ENCODE results near the gene TMEM91. TPM values are rescaled to one million over a fixed set of nuclear protein-coding genes. Genes with fewer than 3 reads are reported as not detected.

The TMEM91 gene
- total and polyA plus RNA-seq, 7 donors, result 0.46 to 47.1 (median 13.6) TPM

GRCh38 chr19:41328842-41329225, 47.5 kb upstream of the TMEM91 start:
- Histone ChIP-seq H3K27ac (peak overlapping the region in 3 of 4 donors; percentile 66 to 90 (median 87)), H3K4me3 (no peak overlapping the region), H3K36me3 (peaks cover 0 to 39% (median 16%) of the 10 kb centered on the region in 4 donors), H3K9me3 (no peaks in the 10 kb centered on the region), H3K4me1 (peaks cover 0 to 43% (median 34%) of the 10 kb centered on the region in 4 donors), H3K27me3 (no peaks in the 10 kb centered on the region)
- DNase-seq, result no peak
- TF ChIP-seq POLR2A (IDR thresholded peaks at IDR 0.05) (no peak), EP300 (IDR thresholded peaks at IDR 0.05) (no peak), POLR2AphosphoS5 (IDR thresholded peaks at IDR 0.05) (no peak), CTCF (IDR thresholded peaks at IDR 0.05) (no peak)
- intact Hi-C loops (cut with DNase I), result no loop called here
- WGBS, 2 donors, result 35 to 38% methylated on average over 1 of the region's 1 CpG

GRCh38 chr19:41330481-41330880, 45.9 kb upstream of the TMEM91 start:
- Histone ChIP-seq H3K4me1 (peaks cover 0 to 27% (median 18%) of the 10 kb centered on the region in 4 donors), H3K27ac (no peak overlapping the region), H3K27me3 (no peaks in the 10 kb centered on the region), H3K9me3 (no peaks in the 10 kb centered on the region), H3K36me3 (peaks cover 0 to 51% (median 16%) of the 10 kb centered on the region in 4 donors), H3K4me3 (no peak overlapping the region)
- intact Hi-C loops (cut with DNase I), result no loop called here
- DNase-seq, result no peak
- 58 to 80% methylated on average over 4 of the region's 4 CpGs for WGBS, 2 donors
- no peak for TF ChIP-seq POLR2AphosphoS5 (IDR thresholded peaks at IDR 0.05)
- TF ChIP-seq POLR2A (IDR thresholded peaks at IDR 0.05), result no peak
- no peak for TF ChIP-seq CTCF (IDR thresholded peaks at IDR 0.05)
- TF ChIP-seq EP300 (IDR thresholded peaks at IDR 0.05), result no peak

GRCh38 chr19:41330946-41331678, 45.2 kb upstream of the TMEM91 start:
- no peak overlapping the region for H3K27ac ChIP-seq
- DNase-seq, result no peak
- H3K9me3 ChIP-seq, result no peaks in the 10 kb centered on the region
- TF ChIP-seq POLR2AphosphoS5 (IDR thresholded peaks at IDR 0.05) (no peak), CTCF (IDR thresholded peaks at IDR 0.05) (no peak), POLR2A (IDR thresholded peaks at IDR 0.05) (no peak), EP300 (IDR thresholded peaks at IDR 0.05) (no peak)
- H3K4me3 ChIP-seq, result no peak overlapping the region
- 35 to 76% methylated on average over 47 of the region's 47 CpGs for WGBS, 2 donors
- intact Hi-C loops (cut with DNase I), result no loop called here
- H3K4me1 ChIP-seq, result peaks cover 0 to 21% (median 11%) of the 10 kb centered on the region in 4 donors
- H3K27me3 ChIP-seq, result no peaks in the 10 kb centered on the region
- H3K36me3 ChIP-seq, result peaks cover 0 to 56% (median 16%) of the 10 kb centered on the region in 4 donors

GRCh38 chr19:41332000-41332399, 44.3 kb upstream of the TMEM91 start:
- H3K4me1 ChIP-seq, result peaks cover 0 to 13% (median 4%) of the 10 kb centered on the region in 4 donors
- DNase-seq, result no peak
- no peak overlapping the region for H3K4me3 ChIP-seq
- TF ChIP-seq POLR2AphosphoS5 (IDR thresholded peaks at IDR 0.05) (no peak), EP300 (IDR thresholded peaks at IDR 0.05) (no peak), POLR2A (IDR thresholded peaks at IDR 0.05) (no peak), CTCF (IDR thresholded peaks at IDR 0.05) (no peak)
- intact Hi-C loops (cut with DNase I), result no loop called here
- no peaks in the 10 kb centered on the region for H3K9me3 ChIP-seq
- 89 to 93% methylated on average over 16 of the region's 16 CpGs for WGBS, 2 donors
- H3K27ac ChIP-seq, result no peak overlapping the region
- H3K36me3 ChIP-seq, result peaks cover 0 to 65% (median 17%) of the 10 kb centered on the region in 4 donors
- H3K27me3 ChIP-seq, result no peaks in the 10 kb centered on the region

Measured in sigmoid colon (tissue), 7 donors.